COLO668 (cell line): ENCODE data around the gene PDGFD.
A peak's percentile ranks its signal among the peaks of the same experiment; 100 is the strongest.

Experiments used
- DNase-seq: peaks from one replicate; lab custom pipeline; 2025; ENCODE audit not compliant: unreplicated experiment; lab: John Stamatoyannopoulos, UW

The PDGFD gene

DNA sequence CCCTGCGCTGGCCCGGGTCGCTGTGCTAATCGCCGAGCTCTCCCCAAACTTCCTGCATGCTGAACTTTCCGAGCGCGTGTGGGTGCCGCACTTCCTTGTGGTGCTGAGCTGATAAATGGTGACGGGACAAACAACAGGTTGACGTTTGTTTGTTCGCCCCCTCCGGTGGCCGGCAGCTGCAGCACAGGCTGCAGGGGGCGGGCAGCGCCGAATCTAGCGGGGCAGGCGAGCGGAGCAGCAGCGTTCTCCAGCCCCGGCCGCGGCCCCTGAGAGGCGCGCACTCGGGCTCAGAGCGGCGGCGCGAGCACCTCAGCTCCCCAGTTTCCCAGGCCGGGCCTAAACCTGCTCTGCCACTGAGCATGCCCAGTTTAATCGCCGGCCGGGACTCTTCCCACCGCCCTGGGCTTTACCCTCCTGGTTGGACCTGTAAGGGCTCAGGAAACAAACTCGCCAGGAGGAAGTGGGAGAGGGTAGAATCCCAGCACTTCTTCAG lies at the start of gene PDGFD:
TSS of gene PDGFD (minus strand) at position 120 of the 493 bp plus-strand sequence.
- DNase-seq = peak; percentile 90

DNA sequence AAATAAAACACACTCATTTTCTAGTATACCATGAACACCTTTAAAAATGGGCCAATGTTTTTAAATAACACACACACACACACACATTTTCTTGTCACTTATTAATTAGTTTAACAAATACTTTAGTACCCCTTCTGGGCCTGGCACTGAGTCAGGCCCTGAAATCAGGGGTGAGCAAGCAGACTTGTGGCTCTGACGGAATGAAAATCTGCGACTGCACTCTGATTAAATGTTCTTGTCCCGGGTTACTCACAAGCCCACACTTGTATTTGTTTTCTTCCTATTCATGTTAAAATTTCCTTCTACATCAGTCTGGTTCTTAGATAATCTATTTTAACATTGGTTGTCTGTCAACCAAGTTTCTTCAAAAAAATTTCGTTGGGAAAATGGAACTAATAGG lies 43.0 kb upstream of the PDGFD start:
- DNase-seq = no peak

- DNase-seq = no peak
These were observed 41.9 kb upstream of the PDGFD start for GRCh38 chr11:104205838-104206237.

DNA sequence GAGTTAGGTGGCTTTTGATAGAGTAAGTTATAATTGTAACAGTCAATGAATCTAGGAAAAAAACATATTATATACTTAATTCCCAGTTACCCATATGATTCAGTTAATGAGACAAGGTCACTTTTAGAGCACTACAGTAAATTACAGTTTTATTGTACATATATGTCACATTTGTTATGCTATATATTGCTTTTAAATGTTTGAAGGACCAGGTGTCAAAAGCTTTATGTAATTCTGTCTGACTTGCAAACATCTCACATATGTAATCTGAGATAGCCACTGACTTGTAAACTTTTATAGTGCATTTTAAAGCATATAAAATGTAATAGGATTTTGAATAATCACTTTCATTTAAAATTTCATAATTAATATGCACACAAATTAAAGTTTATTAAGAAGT lies 36.7 kb upstream of the PDGFD start:
- DNase-seq = no peak

GRCh38 chr11:104199053-104199452 lies 35.1 kb upstream of the PDGFD start:
- DNase-seq = no peak

GRCh38 chr11:104198576-104198975 lies 34.6 kb upstream of the PDGFD start:
- DNase-seq = no peak

DNA sequence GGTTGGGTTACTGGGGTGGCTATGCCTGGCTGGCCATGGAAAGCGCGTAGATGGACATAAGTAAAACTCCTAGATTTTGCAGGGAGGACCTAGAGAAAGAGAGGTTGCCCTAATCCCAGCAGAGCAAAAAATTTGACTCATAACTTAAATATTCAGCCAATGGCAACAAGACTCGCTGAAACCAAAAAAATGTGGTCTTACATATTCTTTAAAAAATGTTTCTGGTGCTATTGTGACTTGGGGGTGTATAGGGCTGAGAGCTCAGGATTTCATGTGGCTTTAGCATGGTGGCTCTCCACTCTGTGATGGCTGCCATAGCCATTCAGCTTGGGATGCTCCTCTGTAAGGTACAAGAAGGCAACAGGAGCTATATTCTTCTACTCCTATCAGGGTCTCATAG lies 27.2 kb upstream of the PDGFD start:
- no peak for DNase-seq

DNA sequence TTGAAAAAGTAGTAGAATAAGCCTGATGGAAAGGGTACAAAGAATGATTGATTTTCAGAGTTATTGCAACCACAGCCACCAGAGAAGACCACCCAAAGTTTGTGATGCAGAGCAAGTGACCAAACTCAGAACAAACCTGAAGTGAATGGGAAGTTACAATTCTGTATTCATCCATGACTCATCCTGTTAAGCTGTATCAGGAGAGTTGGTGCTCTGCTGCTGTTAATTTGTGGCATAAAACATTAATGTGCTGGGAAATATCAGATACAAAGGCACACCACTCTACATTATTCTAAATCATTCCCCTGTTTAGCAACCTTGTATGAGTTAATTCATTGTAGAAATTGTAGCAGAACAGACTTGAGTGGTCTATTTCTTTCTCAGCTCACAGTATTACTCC lies 19.6 kb upstream of the PDGFD start:
- DNase-seq = no peak

- no peak for DNase-seq
These were observed 11.8 kb upstream of the PDGFD start for GRCh38 chr11:104175769-104176168.

- DNase-seq = no peak
These were observed 5.1 kb upstream of the PDGFD start for GRCh38 chr11:104169091-104169490.

- DNase-seq = no peak
These were observed 1.1 kb upstream of the PDGFD start for GRCh38 chr11:104165014-104165413.

DNA sequence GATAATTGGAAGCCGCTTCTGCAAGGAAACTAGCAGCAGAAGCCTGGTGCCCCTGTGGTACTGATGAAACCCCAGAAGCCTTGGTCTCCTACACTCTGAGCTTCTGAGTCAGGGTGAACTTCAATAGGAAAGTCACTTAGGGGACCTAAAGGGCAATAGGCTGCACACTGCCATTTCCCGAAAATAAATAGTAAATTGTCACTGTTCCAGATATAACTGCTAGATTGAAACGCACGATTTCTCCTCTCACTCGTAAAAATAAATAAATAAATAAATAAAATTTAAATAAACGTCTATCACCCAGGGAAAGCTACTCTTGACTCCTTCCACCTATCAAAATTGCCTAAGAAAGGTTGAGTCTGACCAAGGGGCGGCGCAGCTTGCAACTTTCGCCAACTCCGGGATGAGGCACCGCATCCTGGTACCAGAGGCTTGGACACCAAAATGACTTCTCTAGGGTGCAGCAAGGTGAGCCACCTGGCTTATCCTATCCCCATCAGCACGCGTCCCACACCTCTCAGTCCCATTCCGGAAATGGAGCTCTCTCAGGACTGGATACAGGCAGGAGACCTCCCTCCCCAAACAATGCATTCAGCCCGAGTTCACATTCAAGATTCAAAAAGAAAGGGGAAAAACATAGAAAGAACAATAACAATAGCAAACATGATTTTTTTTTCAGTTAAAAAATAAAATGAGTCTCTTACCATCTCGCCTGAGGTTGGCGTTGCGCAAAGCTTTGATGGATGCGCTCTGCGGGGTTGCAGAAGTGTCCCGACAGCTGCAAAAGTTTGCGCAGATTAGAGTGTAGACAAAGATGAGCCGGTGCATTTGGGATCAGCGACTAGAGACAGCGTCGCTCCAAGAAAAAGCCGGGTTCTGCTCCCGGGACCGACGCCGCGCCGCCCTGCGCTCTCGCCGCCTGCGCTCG lies 583 bp downstream of the PDGFD start:
- peak; percentile 42 for DNase-seq

DNA sequence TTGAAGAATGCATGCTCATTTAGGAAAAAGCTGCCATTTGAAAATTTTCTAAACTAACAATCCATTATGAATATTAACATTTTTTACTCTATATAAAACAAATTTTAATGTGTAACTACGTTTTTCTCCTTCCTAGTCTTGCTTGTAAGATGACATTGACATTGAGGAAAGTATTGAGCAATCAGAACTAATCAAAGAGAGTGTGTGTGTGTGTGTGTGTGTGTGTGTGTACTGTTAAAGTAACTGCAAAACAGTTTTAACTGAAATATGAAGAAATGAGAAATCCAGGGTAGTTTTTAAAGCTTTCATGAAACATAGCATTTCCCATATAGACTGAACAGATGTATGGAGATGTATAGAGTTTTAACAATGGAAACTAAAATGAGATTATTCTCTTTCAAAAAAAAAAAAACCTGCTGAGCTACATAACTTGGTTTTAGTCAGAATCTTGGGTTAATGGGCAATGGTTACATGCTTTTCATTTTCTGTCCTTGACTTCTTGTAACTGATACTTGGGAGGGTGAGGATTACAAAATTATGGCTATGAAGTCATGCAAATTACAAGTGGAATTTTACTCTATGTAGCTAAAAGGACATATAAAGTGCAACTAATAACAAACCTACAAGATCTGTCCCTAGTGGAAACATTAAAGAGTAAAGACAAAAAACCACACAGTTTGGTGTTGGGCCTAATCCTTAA lies 2.0 kb downstream of the PDGFD start:
- DNase-seq = no peak

DNA sequence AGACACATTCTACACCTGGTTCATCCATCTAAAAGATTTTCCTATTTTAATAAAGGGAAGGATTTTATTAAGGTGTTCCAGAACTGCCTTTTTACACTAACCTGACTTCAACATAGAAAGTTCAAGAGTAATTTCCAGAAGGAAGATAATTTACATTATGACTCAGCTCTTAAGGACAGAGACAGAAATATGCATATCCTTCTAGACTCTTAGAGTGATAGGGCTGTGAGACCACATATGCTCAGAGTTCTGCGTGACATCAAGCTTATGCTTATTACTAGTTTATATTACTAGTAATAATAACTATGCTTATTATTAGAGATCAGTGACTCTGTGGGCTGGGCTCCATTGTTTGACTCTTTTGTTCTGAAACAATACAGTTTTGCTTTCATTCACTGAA lies 4.6 kb downstream of the PDGFD start:
- DNase-seq = no peak

DNA sequence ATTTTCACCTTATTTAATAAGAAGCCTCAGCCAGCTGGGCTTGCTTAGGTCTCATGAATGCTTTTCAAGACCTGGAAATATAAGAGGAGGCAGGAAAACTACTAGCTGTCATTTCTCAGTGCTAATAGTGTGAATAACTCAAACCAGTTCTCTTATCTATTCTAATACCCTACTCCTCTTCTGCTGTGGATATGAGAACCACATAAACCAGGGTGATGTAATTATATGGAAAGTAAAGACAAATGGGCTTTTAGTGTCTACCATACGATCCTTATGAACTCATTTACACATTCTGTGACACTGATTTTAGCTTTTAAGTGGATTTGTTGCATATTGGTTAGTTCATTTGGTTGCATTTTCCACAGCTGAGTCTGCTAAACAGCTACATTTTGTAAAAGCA lies 8.6 kb downstream of the PDGFD start:
- DNase-seq = no peak

GRCh38 chr11:104154296-104154695 lies 9.7 kb downstream of the PDGFD start:
- DNase-seq = no peak

GRCh38 chr11:104152941-104153505 lies 10.9 kb downstream of the PDGFD start:
- DNase-seq = peak; percentile 20

GRCh38 chr11:104151404-104152204 lies 12.3 kb downstream of the PDGFD start:
- DNase-seq = no peak

GRCh38 chr11:104148706-104149105 lies 15.2 kb downstream of the PDGFD start:
- DNase-seq = no peak

GRCh38 chr11:104148074-104148473 lies 15.9 kb downstream of the PDGFD start:
- DNase-seq = no peak

GRCh38 chr11:104146943-104147342 lies 17.0 kb downstream of the PDGFD start:
- no peak for DNase-seq
